Esophagus muscularis mucosa (tissue), 4 donors: ENCODE results near the gene AP1B1. TPM values are rescaled to one million over a fixed set of nuclear protein-coding genes. Genes with fewer than 3 reads are reported as not detected.

ENCODE experiments used
- DNase-seq: peaks from one replicate; pipeline ENCODE4 v3.0.0-alpha.2; 2017; ENCODE audit errors: extremely low spot score
- H3K27ac ChIP-seq, 4 donors: fragments of 200-600 bp; sonication (generic); replicated peaks in 1 of 4; 1 replicate in 3 of 4; 2 replicates in 1 of 4; pipeline ENCODE4 v1.5.1; 2016 to 2019; ENCODE audit warnings: mild to moderate bottlenecking in 1 of 4
- H3K27me3 ChIP-seq, 4 donors: fragments of 200-600 bp; sonication (generic); one replicate each; pipeline versions ENCODE4 v1.5.1 to v1.6.0; 2016 to 2019
- H3K36me3 ChIP-seq, 4 donors: fragments of 200-600 bp; sonication (generic); one replicate each; pipeline ENCODE4 v1.5.1; 2016 to 2019
- H3K4me1 ChIP-seq, 4 donors: fragments of 200-600 bp; sonication (generic); one replicate each; pipeline ENCODE4 v1.5.1; 2016 to 2019
- H3K4me3 ChIP-seq, 4 donors: fragments of 200-600 bp; sonication (generic); 1 replicate in 2 of 4; 2 replicates in 2 of 4; pipeline ENCODE4 v1.5.1; 2016 to 2019; ENCODE audit warnings: mild to moderate bottlenecking in 4 of 4, moderate library complexity in 1 of 4
- H3K9me3 ChIP-seq, 4 donors: fragments of 200-600 bp; sonication (generic); 1 replicate in 3 of 4; 2 replicates in 1 of 4; pipeline ENCODE4 v1.5.1; 2016 to 2019
- CTCF ChIP-seq, 3 experiments: fragments of 200-600 bp in 2 of 3; fragments of 450-650 bp in 1 of 3; sonication (generic) in 2 of 3; IDR thresholded peaks; one replicate each; pipeline ENCODE4 v1.5.1; 2017 to 2019; ENCODE audit warnings: antibody characterized with exemption in 3 of 3, mild to moderate bottlenecking in 2 of 3, moderate library complexity in 1 of 3
- EP300 ChIP-seq: sonication (generic); formaldehyde crosslinking; IDR thresholded peaks from one replicate; pipeline ENCODE4 v1.6.1; 2017; ENCODE audit warnings: antibody characterized with exemption
- POLR2A ChIP-seq: fragments of 450-650 bp; IDR thresholded peaks from one replicate; pipeline ENCODE4 v1.6.1; 2017; ENCODE audit warnings: antibody characterized with exemption, moderate library complexity, mild to moderate bottlenecking, low read depth
- POLR2AphosphoS5 ChIP-seq, 2 donors: sonication (generic); formaldehyde crosslinking; IDR thresholded peaks; one replicate each; pipeline ENCODE4 v1.6.1; 2017; ENCODE audit warnings: antibody characterized with exemption in 2 of 2
- WGBS: methylation state at CpG from one replicate; pipeline ENCODE4 v1.1.5; 2018; 5-methylcytosine and 5-hydroxymethylcytosine counted together
- intact Hi-C: fragments of 100-400 bp; cut with DNase I; formaldehyde crosslinking; loops from one replicate; pipeline ENCODE4 v1.15.1; 2023
- total RNA-seq, 4 donors: library from RNA; depleted of rRNA; stranded (reverse); fragments of >200 nt; gene quantifications; one replicate each; pipeline versions ENCODE4 v1.1.0 to v1.2.1, GENCODE V29; 2016

AP1B1 gene
- total RNA-seq, 4 donors from 2014 or later = 55.6 to 72.2 (median 57.4) TPM

- DNase-seq = no peak
- Histone ChIP-seq H3K4me3 (no peak overlapping the region), H3K4me1 (peaks cover 10 to 53% (median 35%) of the 10 kb centered on the region in 4 donors), H3K27me3 (no peaks in the 10 kb centered on the region), H3K9me3 (no peaks in the 10 kb centered on the region), H3K27ac (no peak overlapping the region), H3K36me3 (peaks cover 0 to 30% (median 11%) of the 10 kb centered on the region in 4 donors)
- intact Hi-C loops = no loop called here
- WGBS = 87% methylated on average over 5 of the region's 6 CpGs
- TF ChIP-seq POLR2A (no peak), CTCF (IDR thresholded peaks at IDR 0.05) (no peak), POLR2AphosphoS5 (IDR thresholded peaks at IDR 0.05) (no peak), EP300 (no peak)
Observed at GRCh38 chr22:29382580-29383302, 5.6 kb downstream of the AP1B1 start.

- Histone ChIP-seq H3K4me3 (no peak overlapping the region), H3K27ac (no peak overlapping the region), H3K36me3 (peaks cover 14 to 48% (median 29%) of the 10 kb centered on the region in 4 donors), H3K27me3 (no peaks in the 10 kb centered on the region), H3K4me1 (peaks cover 2 to 34% (median 18%) of the 10 kb centered on the region in 4 donors), H3K9me3 (no peaks in the 10 kb centered on the region)
- TF ChIP-seq POLR2A = no peak
- no peak for TF ChIP-seq POLR2AphosphoS5 (IDR thresholded peaks at IDR 0.05)
- no peak for TF ChIP-seq CTCF (IDR thresholded peaks at IDR 0.05)
- intact Hi-C loops = no loop called here
- DNase-seq = no peak
- WGBS = 80% methylated on average over 6 of the region's 6 CpGs
Observed at GRCh38 chr22:29380856-29381255, 7.5 kb downstream of the AP1B1 start.

GRCh38 chr22:29380032-29380781, 8.2 kb downstream of the AP1B1 start:
- WGBS = 77% methylated on average over 6 of the region's 6 CpGs
- Histone ChIP-seq H3K4me1 (peaks cover 0 to 32% (median 14%) of the 10 kb centered on the region in 4 donors), H3K36me3 (peaks cover 14 to 54% (median 29%) of the 10 kb centered on the region in 4 donors), H3K4me3 (no peak overlapping the region), H3K27me3 (no peaks in the 10 kb centered on the region), H3K27ac (no peak overlapping the region), H3K9me3 (no peaks in the 10 kb centered on the region)
- DNase-seq = no peak
- TF ChIP-seq CTCF (IDR thresholded peaks at IDR 0.05) (no peak), POLR2A (no peak), EP300 (no peak), POLR2AphosphoS5 (IDR thresholded peaks at IDR 0.05) (no peak)
- intact Hi-C loops = no loop called here

- peaks cover 0 to 24% (median 12%) of the 10 kb centered on the region in 4 donors for H3K4me1 ChIP-seq
- TF ChIP-seq EP300 (no peak), POLR2A (no peak), POLR2AphosphoS5 (IDR thresholded peaks at IDR 0.05) (no peak), CTCF (IDR thresholded peaks at IDR 0.05) (no peak)
- 83% methylated on average over 7 of the region's 7 CpGs for WGBS
- H3K36me3 ChIP-seq = peaks cover 14 to 47% (median 28%) of the 10 kb centered on the region in 4 donors
- H3K4me3 ChIP-seq = no peak overlapping the region
- no peaks in the 10 kb centered on the region for H3K27me3 ChIP-seq
- H3K9me3 ChIP-seq = no peaks in the 10 kb centered on the region
- intact Hi-C loops = no loop called here
- no peak overlapping the region for H3K27ac ChIP-seq
- DNase-seq = no peak
Observed at GRCh38 chr22:29379258-29379657, 9.1 kb downstream of the AP1B1 start.
